ENCODE measurements around the gene WDFY1.
A peak's percentile ranks its signal among the peaks of the same experiment; 100 is the strongest.

WDFY1 gene

GRCh38 chr2:223856584-223856983 lies 88.6 kb downstream of the WDFY1 start:
- DNase-seq (ENCODE audit: low spot score): no peak

DNA sequence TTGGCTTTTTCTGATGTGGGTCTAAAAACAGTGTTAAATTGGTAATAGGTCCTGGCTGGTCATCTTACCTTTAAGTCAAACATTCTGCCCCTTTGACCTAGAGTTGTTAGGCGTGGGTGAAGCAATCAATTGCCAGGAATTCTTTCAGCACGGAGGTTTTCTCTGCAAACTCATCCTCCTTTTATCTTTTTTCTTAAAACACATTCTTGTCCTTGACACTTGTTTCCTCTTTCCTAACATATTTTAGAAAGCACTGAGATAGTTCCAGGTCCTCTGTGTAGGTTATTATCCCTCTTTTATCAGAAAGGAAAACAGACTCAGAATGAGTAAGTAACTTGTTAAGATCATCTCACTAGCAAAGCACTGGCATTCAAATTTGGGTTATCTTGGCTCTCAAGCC lies 89.1 kb downstream of the WDFY1 start:
- no peak for DNase-seq (ENCODE audit: low spot score)

DNA sequence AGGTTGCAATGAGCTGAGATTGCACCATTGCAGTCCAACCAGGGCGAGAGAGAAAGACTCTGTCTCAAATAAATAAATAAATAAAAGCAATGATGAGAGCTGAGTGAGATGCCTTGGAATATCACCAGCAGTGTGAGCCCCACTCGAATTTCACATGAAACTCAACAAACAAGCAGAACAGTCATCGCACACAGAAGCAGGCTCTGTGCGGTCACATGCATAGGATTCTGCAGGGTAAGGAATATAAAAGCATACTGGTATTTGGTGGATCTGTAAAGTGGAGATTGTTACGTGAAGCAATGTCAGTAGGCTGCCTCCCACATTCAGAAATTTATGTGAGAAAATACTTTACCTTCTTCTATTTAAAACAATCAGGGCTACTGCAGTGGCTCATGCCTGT lies 89.7 kb downstream of the WDFY1 start:
- DNase-seq (ENCODE audit: low spot score): no peak

DNA sequence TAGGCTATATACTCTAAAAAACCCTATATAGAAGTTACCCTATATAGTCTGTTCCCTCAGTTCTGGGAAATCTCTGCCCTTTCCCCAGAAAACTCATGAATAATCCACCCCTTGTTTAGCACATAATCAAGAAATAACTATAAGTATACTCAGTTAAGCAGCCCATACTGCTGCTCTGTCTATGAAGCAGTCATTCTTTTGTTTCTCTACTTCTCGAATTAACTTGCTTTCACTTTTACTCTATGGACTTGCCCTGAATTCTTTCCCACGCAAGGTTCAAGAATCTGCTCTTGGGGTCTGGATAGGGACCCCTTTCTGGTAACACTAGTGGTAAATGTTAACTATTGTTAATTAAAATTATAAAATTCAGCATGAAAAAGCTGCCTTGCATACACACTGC lies 90.4 kb downstream of the WDFY1 start:
- DNase-seq (ENCODE audit: low spot score): no peak

DNA sequence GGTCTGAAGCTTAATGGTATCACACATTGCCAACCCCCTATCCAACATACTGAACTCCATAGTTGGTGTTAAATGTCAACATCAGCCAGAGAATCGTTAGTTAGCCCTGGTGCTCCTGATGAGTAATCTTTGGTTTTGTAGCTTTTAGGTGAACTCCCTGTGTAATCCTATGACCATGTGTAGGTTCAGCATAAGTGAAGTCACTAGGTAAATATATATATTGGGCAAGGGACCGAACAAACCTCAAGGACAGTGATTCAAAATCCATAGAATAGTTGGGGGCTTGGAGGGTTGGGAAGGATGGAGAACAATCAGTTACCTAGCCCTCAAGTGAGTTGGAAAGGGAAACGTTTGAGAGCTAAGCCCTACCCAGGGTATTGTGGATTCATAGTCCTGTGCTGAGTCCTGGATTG lies 91.7 kb downstream of the WDFY1 start:
- DNase-seq (ENCODE audit: low spot score): no peak

GRCh38 chr2:223852281-223852795 lies 92.8 kb downstream of the WDFY1 start:
- no peak for DNase-seq (ENCODE audit: low spot score)

- no peak for DNase-seq (ENCODE audit: low spot score)
Observed at GRCh38 chr2:223847410-223847809, 97.7 kb downstream of the WDFY1 start.

DNA sequence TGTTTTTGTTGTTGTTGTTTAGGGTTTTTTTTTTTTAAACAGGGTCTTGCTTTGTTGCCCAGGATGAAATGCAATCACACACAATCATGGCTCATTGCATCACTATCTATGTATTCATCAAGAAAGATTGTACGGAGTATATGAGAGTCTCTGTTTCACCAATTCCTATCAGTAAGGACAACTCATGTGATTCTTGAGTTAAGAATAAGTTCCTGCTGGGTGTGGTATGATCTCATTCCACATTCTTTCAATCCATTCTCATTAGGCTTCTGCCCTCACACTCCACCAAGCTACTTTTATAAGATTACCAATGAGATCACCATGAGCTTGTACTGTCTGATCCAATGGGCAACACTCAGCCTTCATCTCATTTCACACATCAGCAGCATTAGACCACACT lies 98.6 kb downstream of the WDFY1 start:
- no peak for DNase-seq (ENCODE audit: low spot score)

DNA sequence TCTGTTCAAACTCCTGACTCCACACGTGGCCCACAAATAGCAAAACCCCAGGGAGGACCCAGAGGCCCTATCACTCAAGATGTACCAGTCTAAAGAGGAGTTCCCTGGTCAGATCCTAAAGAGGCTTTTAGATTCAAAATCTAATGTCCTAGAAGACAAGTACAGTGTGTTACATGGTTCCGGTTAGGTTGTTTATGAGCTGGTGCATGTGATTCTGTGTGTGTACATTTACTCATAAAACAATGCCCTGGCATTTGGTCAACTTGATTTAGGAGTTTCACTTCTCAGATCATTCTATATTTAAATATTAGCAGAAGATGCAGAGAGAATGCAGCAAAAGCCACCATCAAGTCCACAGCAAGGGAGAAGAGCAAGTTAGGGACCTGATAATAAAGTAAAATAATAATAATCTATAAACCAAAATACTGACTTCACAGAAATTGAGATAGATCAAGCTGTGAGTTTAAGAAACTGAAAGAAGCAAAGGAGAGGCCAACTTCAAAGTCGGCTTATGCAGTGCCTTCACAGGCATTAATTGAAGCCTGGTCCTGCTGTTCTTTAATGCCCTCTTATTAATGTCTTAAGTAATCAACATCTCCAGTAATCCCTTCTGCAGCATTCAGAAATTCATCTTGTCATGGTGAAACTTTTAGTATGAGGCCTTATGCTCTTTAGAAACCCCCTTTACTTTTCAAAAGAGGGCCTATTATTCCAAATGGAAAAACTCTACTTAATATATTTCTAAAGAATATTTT lies 103.5 kb downstream of the WDFY1 start:
- DNase-seq (ENCODE audit: low spot score): no peak

GRCh38 chr2:223837287-223838061 lies 107.7 kb downstream of the WDFY1 start, which contains the start of gene AP1S3:
TSS of gene AP1S3 (minus strand) at chr2:223837582. CDS start at chr2:223837450, 132 bp downstream.
- DNase-seq (ENCODE audit: low spot score): peak; percentile 63

DNA sequence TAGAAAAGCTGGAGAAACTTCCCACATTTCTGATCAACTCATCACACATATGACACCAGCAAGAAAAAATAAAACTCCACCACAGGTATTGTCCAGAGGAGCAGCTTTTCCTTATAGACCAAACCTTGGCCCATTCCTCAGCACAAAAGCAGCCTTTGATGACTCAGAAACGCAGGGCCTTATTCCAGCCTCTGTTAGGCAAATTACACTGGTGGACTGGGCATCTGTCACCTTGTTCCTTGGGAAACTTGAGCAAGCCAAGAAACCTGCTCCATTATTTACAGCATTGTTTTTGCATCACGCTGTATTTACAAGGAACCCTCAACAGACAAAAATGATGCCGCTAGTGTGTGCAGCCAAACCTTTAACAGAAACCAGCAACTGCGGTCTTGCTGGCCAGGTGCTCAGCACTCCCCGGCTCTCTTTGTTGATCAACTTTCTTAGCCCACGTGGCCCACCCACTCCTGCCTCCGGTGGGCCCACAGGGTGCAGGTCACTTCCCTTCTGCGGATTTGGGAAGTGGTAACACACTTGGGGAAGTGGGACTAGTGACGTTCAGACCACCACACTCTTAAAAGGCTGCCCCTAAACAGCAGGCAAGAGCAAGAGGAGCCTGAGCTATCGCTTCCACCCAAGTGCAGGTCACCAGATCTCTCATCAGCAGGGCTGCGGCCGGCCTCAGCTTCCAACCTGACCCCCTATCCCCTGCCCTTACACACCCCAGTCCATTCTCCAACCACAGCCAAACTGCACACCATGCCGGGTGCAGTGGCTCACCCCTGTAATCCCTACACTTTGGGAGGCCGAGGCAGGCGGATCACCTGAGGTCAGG lies 109.2 kb downstream of the WDFY1 start:
- DNase-seq (ENCODE audit: low spot score): peak; percentile 35

DNA sequence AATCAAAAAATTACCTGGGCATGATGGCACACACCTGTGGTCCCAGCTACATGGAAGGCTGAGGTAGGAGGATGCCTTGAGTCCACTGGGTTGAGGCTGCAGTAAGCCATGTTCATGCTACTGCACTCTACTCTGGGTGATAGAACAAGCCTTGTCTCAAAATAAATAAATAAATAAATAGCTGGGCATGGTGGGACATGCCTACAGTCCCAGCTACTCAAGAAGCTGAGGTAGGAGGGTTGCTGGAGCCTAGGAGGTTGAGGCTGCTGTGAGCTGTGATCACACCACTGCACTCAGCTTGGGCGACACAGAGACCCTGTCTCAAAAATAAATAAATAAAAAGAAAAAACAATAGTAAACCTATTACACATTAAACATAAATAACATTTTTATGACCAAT lies 110.7 kb downstream of the WDFY1 start:
- no peak for DNase-seq (ENCODE audit: low spot score)

DNA sequence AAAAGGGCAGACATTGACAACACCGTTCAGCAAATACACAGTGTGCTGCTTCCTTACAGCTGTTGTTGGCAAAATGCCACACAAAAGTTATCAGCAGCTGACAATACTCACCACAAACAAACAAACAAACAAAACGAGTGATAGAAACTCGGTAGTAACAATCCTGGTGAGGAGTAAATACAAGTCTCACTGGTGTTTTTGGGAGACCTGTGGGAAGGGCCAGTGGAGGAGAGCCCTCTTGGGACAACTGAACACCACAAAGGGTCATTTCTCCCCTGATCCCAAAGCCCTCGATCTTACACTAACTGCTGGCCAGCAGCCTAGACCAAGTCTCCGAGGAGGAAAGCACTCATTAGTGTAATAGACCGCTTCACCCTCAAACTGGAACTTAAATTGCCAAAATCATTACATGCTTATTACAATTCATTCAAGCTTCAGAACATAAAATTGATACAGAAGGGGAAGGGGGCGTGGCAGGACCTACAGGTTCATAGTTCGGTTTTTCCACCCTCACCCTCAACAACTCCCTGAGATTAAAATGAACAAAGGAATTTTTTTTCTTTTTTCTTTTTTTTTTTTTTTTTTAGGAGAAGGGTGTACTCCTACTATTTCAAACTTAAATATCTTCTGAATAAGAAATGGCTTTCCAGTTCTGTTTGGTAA lies 112.8 kb downstream of the WDFY1 start:
- no peak for DNase-seq (ENCODE audit: low spot score)

- no peak for DNase-seq (ENCODE audit: low spot score)
Observed at GRCh38 chr2:223829128-223829527, 116.0 kb downstream of the WDFY1 start.

GRCh38 chr2:223828314-223828713 lies 116.8 kb downstream of the WDFY1 start:
- DNase-seq (ENCODE audit: low spot score): no peak

DNA sequence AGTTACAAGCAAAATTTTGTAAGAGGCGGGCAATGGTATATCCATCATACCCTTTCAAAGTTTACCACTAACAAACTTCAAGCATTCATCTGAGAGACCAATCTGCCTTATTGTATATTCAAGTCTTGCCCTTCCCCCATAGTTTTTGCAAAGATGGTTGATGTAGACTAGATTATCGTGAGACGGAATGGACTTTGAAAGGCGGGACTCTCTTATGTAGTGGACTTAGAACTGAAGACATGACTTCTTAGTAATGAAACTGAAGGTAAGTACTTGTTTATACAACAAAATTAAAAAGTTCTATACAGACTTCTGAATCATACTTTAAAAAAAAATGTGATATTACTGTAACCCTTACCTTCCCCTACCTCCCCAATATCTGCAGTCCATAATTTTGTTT lies 118.1 kb downstream of the WDFY1 start:
- no peak for DNase-seq (ENCODE audit: low spot score)
